GM18907 (cell line): Measurements from ENCODE around the gene IFNAR1.
"Not testable (repeated sequence)": the region's sequence is repeated elsewhere in the genome, so short reads cannot be mapped to it uniquely, and the experiment has no call there.

ENCODE experiments used
- ATAC-seq: cut with Tn5 transposase; IDR thresholded peaks from one replicate; pipeline ENCODE4 v1.9.1; 2021; ENCODE audit warnings: mild to moderate bottlenecking, moderate library complexity; ENCODE audit not compliant: unreplicated experiment

The IFNAR1 gene

DNA sequence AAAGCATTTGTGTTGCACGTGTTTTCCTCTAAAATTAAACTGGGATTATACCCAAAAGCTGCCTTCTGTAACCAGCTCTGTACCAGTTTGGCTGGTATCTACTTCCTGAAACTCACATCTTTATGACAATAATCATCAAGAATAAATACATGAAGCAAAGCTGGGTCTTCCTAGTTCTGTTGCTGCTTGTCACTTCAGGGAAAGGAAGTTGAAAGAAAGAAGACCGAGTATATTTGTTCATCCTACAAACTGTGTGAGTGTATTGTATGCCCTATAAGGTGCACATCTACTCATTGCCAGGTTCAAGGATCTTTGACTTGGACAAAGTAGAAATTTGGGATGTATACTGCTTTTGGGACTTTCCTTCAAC, 49.3 kb downstream of the IFNAR1 start:
- no peak for ATAC-seq

DNA sequence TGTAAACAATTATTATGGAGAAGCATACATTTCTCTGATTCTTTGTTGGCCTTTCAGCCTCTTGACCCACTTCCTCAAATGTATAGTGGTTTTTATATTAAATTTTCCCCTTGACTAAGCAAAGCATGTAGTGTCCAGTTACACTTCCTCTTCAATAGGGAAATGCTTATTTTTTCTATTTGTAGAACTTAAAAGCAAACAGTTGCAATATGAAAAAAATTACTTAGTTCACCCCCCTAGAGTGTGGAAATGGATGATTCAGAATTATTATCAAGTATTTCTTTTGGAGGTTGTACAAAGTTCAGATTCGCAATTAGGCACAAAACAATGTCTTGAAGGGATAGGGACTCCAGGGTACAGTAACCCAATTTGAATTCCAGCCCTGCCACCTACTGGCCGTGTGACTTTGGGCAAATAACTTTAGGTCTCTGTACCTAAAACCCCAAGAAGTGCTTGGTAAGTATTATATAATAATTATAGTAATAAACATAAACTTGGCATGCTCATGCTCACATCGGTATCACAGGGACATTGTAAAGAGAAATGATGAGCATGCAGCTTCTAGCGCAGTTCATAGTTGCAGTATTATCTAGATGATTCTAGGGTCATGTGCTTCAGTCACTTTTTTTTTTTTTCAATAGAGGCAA, 49.8 kb downstream of the IFNAR1 start:
- ATAC-seq: no peak

DNA sequence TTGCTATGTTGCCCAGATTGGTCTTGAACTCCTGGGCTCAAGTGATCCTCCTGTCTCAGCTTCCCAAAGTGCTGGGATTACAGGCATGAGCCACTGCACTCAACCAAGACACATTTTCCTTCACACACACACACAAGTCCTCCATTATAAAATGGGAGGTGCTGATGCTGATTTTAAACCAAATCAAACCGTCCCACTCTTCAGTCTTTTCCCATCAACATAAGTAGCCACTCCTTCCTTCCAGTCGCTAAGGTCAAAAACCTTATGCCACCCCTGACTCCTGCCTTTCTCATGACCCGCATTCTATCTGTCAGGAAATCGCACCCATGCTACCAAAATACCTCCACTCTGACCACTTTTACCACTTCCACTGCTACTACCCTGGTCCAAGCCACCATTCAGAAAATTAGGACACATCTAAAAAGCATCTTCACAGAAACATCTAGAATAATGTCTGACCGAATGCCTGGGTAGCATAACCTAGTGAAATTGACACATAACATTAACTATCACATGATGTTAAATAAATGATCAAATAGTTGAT, 50.4 kb downstream of the IFNAR1 start:
- ATAC-seq: no peak

DNA sequence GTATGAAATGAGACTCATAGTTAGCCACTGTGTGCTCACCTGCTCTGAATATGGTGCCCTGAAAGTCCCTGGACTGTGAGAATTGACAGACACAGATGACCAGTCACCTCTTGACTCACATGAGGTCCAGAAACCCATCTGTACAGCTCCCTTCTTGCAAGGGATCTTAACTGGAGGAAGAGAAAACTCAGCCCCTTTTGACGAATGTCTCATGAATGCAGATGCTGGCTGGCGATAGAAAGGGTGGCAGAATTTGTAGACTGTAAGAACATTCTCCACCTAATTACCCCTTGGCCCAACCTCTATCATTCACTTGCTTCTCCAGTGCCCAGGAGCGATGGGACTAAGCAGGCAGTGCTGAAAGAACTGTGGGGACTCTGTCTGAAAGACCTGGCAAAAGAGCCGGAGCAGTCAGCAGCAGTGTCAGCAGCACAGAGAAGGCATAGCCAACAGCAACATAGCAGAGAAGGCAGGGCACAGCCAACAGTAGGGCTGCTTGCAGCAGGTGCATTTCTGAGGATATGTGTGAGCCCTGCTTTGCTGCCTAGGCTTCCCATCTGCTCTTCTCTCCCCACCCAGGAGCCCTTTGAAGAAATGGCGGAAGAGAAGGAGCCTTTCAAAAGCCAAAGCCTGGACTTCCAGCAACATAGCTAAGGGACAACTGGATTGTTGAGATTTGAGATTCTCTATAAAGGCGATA, 52.6 kb downstream of the IFNAR1 start:
- no peak for ATAC-seq

DNA sequence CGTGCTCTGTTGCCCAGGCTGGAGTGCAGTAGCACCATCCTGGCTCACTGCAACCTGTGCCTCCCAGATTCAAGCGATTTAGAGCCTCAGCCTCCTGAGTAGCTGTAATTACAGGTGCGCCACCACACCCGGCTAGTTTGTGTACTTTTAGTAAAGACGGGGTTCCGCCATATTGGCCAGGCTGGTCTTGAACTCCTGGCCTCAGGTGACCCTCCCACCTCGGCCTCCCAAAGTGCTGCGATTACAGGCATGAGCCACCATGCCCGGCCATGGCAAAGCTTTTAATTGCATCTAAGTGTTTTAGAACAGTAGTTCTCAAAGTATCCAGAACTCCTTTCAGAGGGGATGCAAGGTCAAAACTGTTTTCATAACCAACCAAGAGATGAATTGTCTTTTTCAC, 53.3 kb downstream of the IFNAR1 start:
- ATAC-seq: no peak

DNA sequence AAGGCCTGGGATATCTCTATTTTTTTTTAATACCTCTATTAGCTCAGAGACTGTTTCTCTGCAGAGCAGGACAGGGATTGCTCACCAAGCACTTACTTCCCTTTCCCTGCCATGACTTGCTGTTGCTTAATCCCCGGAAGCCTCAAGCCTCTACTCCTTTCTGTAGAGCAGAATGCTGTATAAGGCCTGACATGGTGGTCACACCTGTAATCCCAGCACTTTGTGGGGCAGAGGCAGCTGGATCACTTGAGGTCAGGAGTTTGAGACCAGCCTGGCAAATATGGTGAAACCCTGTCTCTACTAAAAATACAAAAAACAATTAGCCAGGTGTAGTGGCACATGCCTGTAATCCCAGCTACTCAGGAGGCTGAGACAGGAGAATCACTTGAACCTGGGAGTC, 55.2 kb downstream of the IFNAR1 start:
- not testable (repeated sequence) for ATAC-seq

DNA sequence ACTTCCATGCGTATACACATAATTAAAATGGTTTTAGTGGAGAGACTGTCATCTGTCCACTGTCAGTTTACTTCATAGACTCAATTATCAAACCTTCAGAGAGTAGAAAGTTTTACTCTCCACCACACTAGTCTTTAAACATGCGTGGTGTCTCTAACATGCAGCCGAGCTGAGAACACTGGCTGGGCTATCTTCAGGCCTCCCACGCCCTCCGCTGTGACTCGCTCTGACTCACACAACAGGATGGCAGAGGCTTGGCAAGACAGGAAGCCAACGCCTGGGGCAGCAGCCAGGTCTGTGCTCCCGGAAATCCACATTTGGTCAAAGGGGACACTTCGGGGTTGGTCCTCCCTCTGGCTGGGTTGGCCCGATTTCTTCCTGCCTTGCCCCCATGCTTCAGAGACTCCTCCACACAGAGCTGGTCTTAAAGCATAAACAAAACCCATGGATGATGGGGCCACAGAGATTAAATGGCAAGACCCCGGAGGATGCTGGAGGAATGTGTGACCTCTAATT, 55.8 kb downstream of the IFNAR1 start:
- ATAC-seq: peak; percentile 60

DNA sequence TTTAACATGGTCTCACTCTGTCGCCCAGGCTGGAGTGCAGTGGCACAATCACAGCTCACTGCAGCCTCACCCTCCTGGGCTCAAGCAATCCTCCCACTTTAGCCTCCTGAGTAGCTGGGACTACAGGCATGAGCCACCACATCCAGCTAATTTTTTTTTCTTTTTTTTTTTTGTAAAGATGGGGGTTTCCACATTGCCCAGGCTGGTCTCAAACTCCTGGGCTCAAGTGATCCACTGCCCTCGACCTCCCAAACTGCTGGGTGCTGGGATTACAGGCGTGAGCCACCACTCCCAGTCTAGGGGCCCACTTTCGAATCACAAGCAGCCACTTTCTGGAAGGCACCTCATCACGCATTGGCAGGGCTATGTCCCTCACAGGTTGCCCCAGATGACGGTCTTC, 56.6 kb downstream of the IFNAR1 start:
- not testable (repeated sequence) for ATAC-seq

DNA sequence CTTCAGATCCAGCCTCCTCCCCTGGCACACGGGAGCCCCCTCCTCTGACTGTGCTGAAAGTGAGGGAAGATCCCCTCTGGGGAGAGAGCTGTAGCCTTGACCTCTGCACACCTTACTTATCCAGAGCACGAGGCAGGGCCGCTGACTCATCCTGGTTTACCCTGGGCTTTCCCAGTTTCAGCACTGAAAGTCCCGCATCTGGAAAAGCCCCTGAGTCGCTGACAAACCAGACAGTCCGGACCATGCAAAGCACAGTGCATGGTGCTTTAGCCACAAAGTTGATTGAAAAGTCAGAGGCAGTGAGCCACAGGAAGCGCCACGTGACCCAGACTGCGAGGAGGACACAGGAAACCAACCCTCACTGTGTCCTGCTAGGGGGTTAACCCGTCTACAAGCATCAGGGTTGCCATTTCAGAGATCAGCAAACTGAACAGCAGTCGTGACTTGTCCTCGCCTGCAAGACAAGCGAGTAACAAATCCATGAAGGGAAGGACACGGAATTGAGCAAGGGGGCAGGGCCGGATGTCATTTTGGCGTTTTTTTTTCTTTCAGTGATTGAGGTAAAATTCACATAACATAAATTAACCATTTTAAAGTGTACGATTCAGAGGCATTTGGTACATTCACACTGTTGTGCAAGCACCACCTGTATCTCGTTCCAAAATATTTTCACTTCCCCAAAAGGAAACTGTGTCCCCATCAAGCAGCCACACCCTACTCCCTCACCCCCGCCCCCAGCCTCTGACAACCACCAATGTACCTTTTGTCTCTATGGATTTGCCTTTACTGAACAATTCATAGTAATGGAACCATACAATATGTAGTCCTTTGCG, 58.5 kb downstream of the IFNAR1 start:
- peak; percentile 78 for ATAC-seq

DNA sequence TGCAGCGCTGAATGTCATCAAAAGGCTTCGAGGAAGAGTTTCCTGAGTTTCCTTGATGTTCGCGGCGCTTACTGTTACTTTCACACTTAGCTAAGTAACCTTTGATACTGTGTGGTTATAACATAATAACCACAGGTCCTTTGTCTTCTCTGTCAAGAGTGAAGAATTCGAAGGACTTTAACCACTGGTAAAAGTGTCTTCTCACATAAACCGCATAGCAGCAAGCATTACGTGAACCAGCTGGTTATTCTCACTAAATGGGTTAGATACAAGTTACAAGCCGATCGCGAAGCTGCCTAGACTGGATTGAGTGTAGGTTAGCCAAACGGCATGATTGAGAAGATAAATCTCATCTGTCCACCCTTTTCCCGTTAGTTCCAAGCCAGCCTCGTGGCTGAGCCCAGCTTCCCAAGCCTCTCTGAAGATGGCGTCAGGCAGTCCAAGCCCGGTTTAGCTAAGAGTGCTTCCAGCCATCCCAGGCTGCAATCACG, 60.1 kb downstream of the IFNAR1 start:
- no peak for ATAC-seq

DNA sequence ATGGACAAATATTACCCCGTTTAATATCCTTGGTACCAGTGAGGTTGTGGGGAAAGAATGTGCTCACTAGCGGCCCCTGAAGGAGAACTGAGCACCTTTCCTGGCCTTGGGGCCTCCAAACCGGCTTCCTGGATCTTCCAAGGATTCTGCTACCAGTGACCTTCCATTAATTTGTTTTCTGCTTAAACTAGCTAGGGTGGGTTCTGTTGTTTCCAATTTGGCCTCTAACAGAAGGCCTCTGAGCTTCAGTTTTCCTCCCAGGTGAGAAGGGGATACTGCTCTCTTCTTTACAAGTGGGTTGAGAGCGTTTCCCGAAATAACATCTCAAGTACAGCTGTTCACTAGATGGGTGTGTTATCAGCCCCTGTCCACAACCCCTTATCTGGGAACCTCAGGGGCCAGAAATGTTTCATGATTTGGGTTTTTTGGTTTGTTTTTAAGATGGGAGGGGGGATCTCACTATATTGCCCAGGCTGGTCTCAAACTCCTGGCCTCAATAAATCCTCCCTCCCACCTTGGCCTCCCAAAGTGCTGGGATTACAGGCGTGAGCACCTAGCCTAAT, 61.5 kb downstream of the IFNAR1 start:
- no peak for ATAC-seq

DNA sequence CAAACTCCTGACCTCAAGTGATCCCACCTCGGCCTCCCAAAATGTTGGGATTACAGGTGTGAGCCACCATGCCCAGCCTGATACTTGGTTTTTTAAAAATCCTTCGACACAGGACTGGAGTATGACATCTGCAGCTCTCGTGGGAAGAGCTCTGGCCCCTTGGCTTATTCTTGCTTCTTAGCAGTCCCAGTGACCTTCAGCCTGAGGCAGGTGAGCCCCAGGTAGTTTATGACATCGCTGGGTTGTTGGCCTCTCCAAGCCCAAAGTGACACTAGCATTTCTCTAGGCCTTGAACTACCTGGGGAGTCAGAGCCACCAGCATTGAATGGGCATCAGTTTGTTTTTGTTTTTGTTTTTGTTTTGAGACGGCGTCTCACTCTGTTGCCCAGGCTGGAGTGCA, 62.5 kb downstream of the IFNAR1 start:
- no peak for ATAC-seq

DNA sequence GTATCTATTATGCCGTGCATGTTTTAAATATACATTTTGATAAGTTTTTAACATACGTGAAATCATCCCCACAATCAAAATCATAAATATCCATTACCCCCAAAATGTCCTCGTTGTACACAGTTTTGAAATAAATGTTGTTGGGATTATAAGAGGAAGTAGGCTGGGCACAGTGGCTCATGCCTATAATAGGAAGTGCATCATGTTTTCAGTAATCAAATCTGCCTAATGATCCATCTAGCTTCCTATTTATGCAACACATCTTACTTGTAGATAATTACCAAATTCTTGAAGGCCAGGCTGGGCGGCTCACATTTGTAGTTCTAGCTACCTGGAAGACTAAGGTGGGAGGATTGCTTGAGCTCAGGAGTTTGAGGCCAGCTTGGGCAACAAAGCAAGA, 63.4 kb downstream of the IFNAR1 start:
- ATAC-seq: no peak

DNA sequence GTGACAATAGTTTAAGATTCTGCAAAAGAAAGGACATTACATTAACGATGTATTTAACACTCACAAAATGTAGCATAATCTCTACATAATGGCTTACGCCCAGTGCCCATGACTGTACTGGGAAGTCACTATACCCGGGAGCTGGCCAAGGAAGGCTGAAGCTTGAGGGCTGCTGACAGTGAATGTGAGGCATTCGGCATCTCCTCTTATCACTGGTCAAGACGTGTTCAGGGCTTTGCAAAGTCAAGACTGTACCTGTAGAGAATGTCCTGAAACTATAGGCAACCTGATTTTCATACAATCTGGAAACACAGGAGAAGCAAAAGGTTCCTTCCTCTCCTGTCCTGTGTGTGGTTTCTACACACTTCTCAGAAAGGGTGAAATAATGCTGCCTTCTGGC, 65.7 kb downstream of the IFNAR1 start:
- ATAC-seq: no peak

DNA sequence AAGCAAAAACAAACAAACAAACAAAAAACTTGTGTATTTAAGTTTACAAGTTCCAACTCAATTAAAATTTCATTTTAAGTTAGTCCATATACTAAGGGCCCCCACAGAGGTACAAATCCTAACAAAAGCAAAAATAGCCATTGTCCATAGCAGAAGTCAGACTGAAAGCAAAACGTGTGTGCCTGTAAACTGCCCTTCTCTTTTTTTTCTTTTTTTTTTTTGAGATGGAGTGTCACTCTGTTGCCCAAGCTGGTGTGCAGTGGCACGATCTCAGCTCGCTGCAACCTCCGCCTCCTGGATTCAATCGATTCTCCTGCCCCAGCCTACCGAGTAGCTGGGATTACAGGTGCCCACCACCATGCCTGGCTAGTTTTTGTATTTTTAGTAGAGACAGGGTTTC, 66.9 kb downstream of the IFNAR1 start:
- ATAC-seq: no peak

DNA sequence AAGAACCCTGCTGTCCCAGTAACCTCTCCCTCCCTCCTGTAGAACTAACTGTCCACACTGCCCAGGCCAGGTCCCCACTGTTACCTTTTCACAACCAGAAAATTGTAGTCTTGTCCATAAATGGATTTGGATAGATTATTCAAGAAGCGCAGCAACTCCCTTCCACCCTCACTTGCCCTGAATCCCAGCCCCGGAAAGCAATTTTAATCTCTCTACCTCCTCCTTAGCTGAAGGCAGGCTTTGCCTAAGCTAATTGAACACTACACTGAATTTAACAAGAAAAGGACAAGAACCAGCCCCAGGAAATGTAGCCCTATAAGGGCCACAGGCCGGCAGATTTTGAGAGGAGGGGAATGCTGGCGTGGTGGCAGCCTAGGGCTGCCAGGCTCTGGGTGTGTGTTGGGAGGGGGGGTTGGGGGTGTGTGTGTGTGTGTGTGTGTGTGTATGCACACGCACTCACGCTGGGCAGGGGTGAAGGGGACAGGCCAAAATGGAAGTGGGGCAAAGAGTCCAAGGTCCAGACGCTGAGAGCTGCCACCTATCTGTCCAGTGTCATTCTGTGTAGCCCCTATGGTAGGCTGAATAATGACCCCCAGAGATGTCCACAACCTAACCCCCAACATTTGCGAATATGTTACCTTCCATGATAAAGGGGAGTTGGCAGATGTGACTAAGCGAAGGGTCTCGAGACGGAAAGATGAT, 67.7 kb downstream of the IFNAR1 start:
- no peak for ATAC-seq

DNA sequence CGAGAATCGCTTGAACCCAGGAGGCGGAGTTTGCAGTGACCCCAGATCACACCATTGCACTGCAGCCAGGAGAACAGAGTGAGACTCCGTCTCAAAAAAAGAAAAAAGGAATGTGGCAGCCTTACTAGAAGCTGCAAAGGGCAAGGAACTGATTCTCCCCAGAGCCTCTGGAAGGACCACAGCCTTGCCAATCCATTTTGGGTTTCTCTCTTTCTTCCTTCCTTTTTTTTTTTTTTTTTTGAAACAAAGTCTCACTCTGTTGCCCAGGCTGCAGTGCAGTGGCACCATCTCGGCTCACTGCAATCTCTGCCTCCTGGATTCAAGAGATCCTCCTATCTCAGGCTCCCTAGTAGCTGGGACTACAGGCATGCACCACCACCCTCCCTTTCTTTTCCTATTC, 68.6 kb downstream of the IFNAR1 start:
- ATAC-seq: no peak

DNA sequence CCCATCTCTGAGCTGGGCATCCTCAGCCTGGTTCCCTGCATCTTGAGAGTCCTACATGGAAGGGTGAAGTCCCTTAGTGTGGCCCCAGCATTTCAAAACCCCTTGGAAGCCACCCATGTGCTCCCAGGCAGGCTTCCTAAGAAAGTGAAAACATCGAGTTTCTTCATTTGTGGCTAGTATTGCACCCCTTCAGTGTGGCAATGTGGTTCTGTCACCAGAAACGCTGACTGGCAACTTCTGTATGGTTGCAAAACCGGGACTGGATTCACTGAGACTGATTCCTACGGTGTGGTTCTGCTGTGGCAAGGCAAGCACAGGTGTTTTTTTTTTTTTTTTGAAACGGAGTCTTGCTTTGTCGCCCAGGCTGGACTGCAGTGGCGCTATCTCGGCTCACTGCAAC, 69.5 kb downstream of the IFNAR1 start:
- ATAC-seq: no peak

DNA sequence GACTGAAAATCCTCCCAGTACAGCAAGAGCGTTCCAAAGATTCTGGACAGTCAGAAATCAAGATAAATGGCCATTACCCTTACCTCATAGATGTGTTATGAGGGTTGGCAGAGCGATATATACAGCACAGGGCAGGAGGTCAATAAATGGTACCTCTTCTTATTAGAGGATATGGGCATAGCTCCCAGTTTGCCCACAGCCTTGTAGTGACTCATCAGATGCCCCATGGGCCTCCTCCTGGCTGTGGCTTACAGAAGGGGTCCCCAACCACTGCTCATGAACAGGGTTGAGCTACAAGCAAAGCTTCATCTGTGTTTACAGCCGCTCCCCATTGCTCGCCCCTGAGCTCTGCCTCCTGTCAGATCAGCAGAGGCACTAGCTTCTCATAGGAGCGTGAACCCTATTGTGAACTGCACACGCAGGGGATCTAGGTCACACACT, 71.1 kb downstream of the IFNAR1 start:
- no peak for ATAC-seq

DNA sequence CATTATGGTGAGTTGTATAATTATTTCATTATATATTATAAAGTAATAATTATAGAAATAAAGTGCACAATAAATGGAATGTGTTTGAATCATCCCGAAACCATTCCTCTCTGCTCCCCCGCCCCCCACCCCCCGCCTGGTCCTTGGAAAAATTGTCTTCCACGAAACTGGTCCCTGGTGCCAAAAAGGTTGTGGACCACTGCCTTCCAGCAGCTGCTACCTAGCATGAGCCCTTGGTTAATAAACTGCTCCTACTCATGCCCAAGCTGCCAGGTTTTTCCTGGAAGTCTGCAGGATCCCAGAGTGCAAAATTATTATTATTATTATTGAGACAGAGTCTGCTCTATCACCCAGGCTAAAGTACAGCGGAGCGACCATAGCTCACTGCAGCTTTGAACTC, 71.7 kb downstream of the IFNAR1 start:
- no peak for ATAC-seq
